ENCODE measurements around the gene KCNAB1.

The KCNAB1 gene

DNA sequence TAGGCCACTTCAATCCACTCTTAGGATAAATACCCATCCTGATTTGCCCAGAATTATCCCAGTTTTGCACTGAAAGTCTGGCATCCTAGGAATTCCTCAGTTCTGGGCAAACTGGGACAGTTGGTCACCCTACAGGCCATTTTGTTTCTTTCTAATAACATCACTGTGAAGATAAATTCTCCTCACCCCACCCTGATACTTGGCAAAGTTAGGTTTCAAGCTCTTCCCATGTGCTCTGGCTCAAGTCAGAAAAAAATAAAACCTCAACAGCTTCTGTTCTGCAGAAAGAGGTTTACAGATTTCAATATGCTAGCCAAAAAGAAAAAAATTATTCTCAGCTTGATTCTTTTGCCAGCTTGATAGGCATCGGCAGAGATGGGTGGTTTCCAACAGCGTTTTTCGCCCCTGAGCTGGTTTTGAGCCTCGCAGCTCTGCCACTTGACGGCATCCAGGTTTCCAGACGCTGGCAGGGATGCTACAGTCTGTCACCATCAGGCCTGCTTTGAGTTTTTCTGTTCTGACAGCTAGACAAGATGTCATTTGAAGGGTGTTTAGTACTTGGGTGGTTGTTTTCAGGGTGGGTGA lies 263.2 kb downstream of the KCNAB1 start:
- no peak for TF ChIP-seq EZH2phosphoT487 (conservative IDR thresholded peaks at IDR 0.05; ENCODE audit: low read length)
- TF ChIP-seq, protein P1, sequence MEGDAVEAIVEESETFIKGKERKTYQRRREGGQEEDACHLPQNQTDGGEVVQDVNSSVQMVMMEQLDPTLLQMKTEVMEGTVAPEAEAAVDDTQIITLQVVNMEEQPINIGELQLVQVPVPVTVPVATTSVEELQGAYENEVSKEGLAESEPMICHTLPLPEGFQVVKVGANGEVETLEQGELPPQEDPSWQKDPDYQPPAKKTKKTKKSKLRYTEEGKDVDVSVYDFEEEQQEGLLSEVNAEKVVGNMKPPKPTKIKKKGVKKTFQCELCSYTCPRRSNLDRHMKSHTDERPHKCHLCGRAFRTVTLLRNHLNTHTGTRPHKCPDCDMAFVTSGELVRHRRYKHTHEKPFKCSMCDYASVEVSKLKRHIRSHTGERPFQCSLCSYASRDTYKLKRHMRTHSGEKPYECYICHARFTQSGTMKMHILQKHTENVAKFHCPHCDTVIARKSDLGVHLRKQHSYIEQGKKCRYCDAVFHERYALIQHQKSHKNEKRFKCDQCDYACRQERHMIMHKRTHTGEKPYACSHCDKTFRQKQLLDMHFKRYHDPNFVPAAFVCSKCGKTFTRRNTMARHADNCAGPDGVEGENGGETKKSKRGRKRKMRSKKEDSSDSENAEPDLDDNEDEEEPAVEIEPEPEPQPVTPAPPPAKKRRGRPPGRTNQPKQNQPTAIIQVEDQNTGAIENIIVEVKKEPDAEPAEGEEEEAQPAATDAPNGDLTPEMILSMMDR (IDR thresholded peaks at IDR 0.05; ENCODE audit: insufficient read depth, low read length, poor library complexity, severe bottlenecking) = no peak
- Histone ChIP-seq H3K27me3 (ENCODE audit: low read length) (no peaks in the 10 kb centered on the region), H3K36me3 (ENCODE audit: low read length) (no peaks in the 10 kb centered on the region), H3K9me3 (ENCODE audit: insufficient read depth, low read length) (no peaks in the 10 kb centered on the region), H4K20me1 (ENCODE audit: low read depth, low read length) (no peaks in the 10 kb centered on the region), H2AFZ (ENCODE audit: low read depth, low read length, severe bottlenecking) (no peak overlapping the region), H3K9ac (ENCODE audit: low read length) (no peak overlapping the region), H3K79me2 (ENCODE audit: insufficient read depth, low read length) (no peaks in the 10 kb centered on the region), H3K9me2 (replicated peaks; ENCODE audit: insufficient read depth, low read length) (no peaks in the 10 kb centered on the region), H3K27ac (ENCODE audit: low read depth, low read length) (no peak overlapping the region), H3F3A (ENCODE audit: insufficient read depth) (no peaks in the 10 kb centered on the region), H3K4me3 (ENCODE audit: insufficient read depth, low read length, poor library complexity, severe bottlenecking) (no peak overlapping the region), H3K4me2 (ENCODE audit: low read depth, low read length, poor library complexity, severe bottlenecking) (no peak overlapping the region)

- no peaks in the 10 kb centered on the region for H3K27me3 ChIP-seq (ENCODE audit: low read length)
- H3K36me3 ChIP-seq (ENCODE audit: low read length) = no peaks in the 10 kb centered on the region
- H3K9ac ChIP-seq (ENCODE audit: low read length) = no peak overlapping the region
- H4K20me1 ChIP-seq (ENCODE audit: low read depth, low read length) = no peaks in the 10 kb centered on the region
- H2AFZ ChIP-seq (ENCODE audit: low read depth, low read length, severe bottlenecking) = no peak overlapping the region
- H3K4me2 ChIP-seq (ENCODE audit: low read depth, low read length, poor library complexity, severe bottlenecking) = no peak overlapping the region
- no peak overlapping the region for H3K27ac ChIP-seq (ENCODE audit: low read depth, low read length)
- H3K9me3 ChIP-seq (ENCODE audit: insufficient read depth, low read length) = no peaks in the 10 kb centered on the region
- no peak overlapping the region for H3K4me3 ChIP-seq (ENCODE audit: insufficient read depth, low read length, poor library complexity, severe bottlenecking)
- no peaks in the 10 kb centered on the region for H3F3A ChIP-seq (ENCODE audit: insufficient read depth)
- TF ChIP-seq, protein P1 (IDR thresholded peaks at IDR 0.05; ENCODE audit: insufficient read depth, low read length, poor library complexity, severe bottlenecking) = no peak
- TF ChIP-seq EZH2phosphoT487 (conservative IDR thresholded peaks at IDR 0.05; ENCODE audit: low read length) = no peak
- H3K79me2 ChIP-seq (ENCODE audit: insufficient read depth, low read length) = no peaks in the 10 kb centered on the region
- no peaks in the 10 kb centered on the region for H3K9me2 ChIP-seq (replicated peaks; ENCODE audit: insufficient read depth, low read length)
Measured at GRCh38 chr3:156388497-156389448, 268.4 kb downstream of the KCNAB1 start.

GRCh38 chr3:156389449-156389950 lies 269.1 kb downstream of the KCNAB1 start:
- Histone ChIP-seq H3K9me2 (replicated peaks; ENCODE audit: insufficient read depth, low read length) (no peaks in the 10 kb centered on the region), H3K9me3 (ENCODE audit: insufficient read depth, low read length) (no peaks in the 10 kb centered on the region), H3K36me3 (ENCODE audit: low read length) (no peaks in the 10 kb centered on the region), H3K79me2 (ENCODE audit: insufficient read depth, low read length) (no peaks in the 10 kb centered on the region), H3K27me3 (ENCODE audit: low read length) (no peaks in the 10 kb centered on the region), H3K27ac (ENCODE audit: low read depth, low read length) (no peak overlapping the region), H3K4me3 (ENCODE audit: insufficient read depth, low read length, poor library complexity, severe bottlenecking) (no peak overlapping the region), H3F3A (ENCODE audit: insufficient read depth) (no peaks in the 10 kb centered on the region), H4K20me1 (ENCODE audit: low read depth, low read length) (no peaks in the 10 kb centered on the region), H2AFZ (ENCODE audit: low read depth, low read length, severe bottlenecking) (no peak overlapping the region), H3K4me2 (ENCODE audit: low read depth, low read length, poor library complexity, severe bottlenecking) (no peak overlapping the region), H3K9ac (ENCODE audit: low read length) (no peak overlapping the region)
- no peak for TF ChIP-seq EZH2phosphoT487 (conservative IDR thresholded peaks at IDR 0.05; ENCODE audit: low read length)
